K562 (cell line): ENCODE data around the gene FKBP7. TPM values are rescaled to one million over a fixed set of nuclear protein-coding genes. Genes with fewer than 3 reads are reported as not detected.

Experiments
- ATAC-seq: fragments of 200-7000 bp; cut with Tn5 transposase; 3 replicates; pipeline ENCODE4 v1.9.1; 2020; ENCODE audit warnings: moderate library complexity
- BruUV-seq: library from RNA; stranded (reverse); fragments of 400-500 nt; replicated peaks from 2 replicates; lab custom pipeline; 2021; lab: Mats Ljungman, UMichigan
- CTCF ChIA-PET: fragments of 300-600 bp; formaldehyde crosslinking; extraction: SDS; loops from one replicate; lab custom pipeline; 2021; ENCODE audit warnings: low intra/inter-chr PET ratio; lab: Yijun Ruan, JAX
- POLR2A ChIA-PET: fragments of 300-600, 350-650 bp; sonication (Branson Sonifier 250); formaldehyde crosslinking; extraction: SDS; loops from one replicate; lab custom pipeline; 2021; ENCODE audit warnings: antibody characterized with exemption, inconsistent platforms; lab: Yijun Ruan, JAX
- DNase-seq, 4 experiments: peaks; one replicate each; pipeline versions ENCODE4 v3.0.0 to v3.0.0-alpha.2; 2011 to 2018; ENCODE audit warnings: low spot score in 3 of 4, mixed read lengths in 3 of 4; ENCODE audit errors: extremely low read depth in 1 of 4
- FAIRE-seq: peaks from 2 replicates; lab custom pipeline; 2011; peaks lifted over from hg19 to GRCh38; lab: Jason Lieb, UNC
- H2AFZ ChIP-seq: 2 replicates; pipeline ENCODE4 v1.6.0; 2011; ENCODE audit warnings: low read depth, low read length, control low read depth, inconsistent platforms
- H3K27ac ChIP-seq: fragments of 200-600 bp; 3 replicates; pipeline ENCODE4 v1.8.0; 2011; ENCODE audit warnings: low read depth, mild to moderate bottlenecking, control low read depth, inconsistent platforms, low read length, moderate library complexity, mixed read lengths; ENCODE audit errors: extremely low read depth
- H3K27me3 ChIP-seq, 2 experiments: fragments of 300-600 bp in 1 of 2; 2 replicates in 1 of 2; 3 replicates in 1 of 2; pipeline versions ENCODE4 v1.6.0 to v1.8.0; 2011; ENCODE audit warnings: inconsistent platforms in 2 of 2, low read length in 2 of 2, mild to moderate bottlenecking in 1 of 2, mixed read lengths in 1 of 2, moderate library complexity in 1 of 2; ENCODE audit not compliant: control insufficient read depth in 2 of 2, insufficient read depth in 2 of 2
- H3K36me3 ChIP-seq: fragments of 300-600 bp; 3 replicates; pipeline ENCODE4 v1.8.0; 2011; ENCODE audit warnings: mild to moderate bottlenecking, low read length, inconsistent platforms; ENCODE audit not compliant: control insufficient read depth, insufficient read depth
- H3K4me1 ChIP-seq, 2 experiments: fragments of 200-600 bp in 1 of 2; replicated peaks in 1 of 2; 2 replicates in 1 of 2; 3 replicates in 1 of 2; pipeline versions ENCODE4 v1.5.1 to v1.8.0; 2011; ENCODE audit warnings: inconsistent platforms in 2 of 2, low read length in 2 of 2, mild to moderate bottlenecking in 1 of 2, mixed read lengths in 1 of 2, moderate library complexity in 1 of 2; ENCODE audit not compliant: control insufficient read depth in 2 of 2, insufficient read depth in 2 of 2
- H3K4me2 ChIP-seq: 2 replicates; pipeline ENCODE4 v1.6.1; 2011; ENCODE audit warnings: low read length, control low read depth, inconsistent platforms, mixed read lengths; ENCODE audit not compliant: insufficient read depth
- H3K4me3 ChIP-seq: fragments of 200-600 bp; sonication (generic), shearing (Covaris generic); 2 replicates; pipeline ENCODE4 v1.5.1; 2016; ENCODE audit warnings: control low read depth, inconsistent platforms
- H3K79me2 ChIP-seq: fragments of 200-600 bp; 3 replicates; pipeline ENCODE4 v1.8.0; 2011; ENCODE audit warnings: low read length, inconsistent platforms; ENCODE audit not compliant: control insufficient read depth, insufficient read depth
- H3K9ac ChIP-seq, 2 experiments: 2 replicates each; pipeline versions ENCODE4 v1.6.0 to v1.6.1; 2011; ENCODE audit warnings: low read depth in 2 of 2, low read length in 2 of 2, control low read depth in 1 of 2, inconsistent platforms in 1 of 2, mild to moderate bottlenecking in 1 of 2, mixed read lengths in 1 of 2; ENCODE audit not compliant: insufficient read depth in 1 of 2
- H3K9me1 ChIP-seq: one replicate; pipeline ENCODE4 v1.6.0; 2011; ENCODE audit warnings: inconsistent platforms, mild to moderate bottlenecking, low read length, moderate library complexity; ENCODE audit not compliant: control insufficient read depth, insufficient read depth
- H3K9me3 ChIP-seq: replicated peaks from 2 replicates; pipeline ENCODE4 v1.5.1; 2011; ENCODE audit warnings: low read depth, low read length, inconsistent platforms; ENCODE audit not compliant: control insufficient read depth, insufficient read depth
- H4K20me1 ChIP-seq: replicated peaks from 2 replicates; pipeline ENCODE4 v1.6.1; 2011; ENCODE audit warnings: low read length, inconsistent platforms, mixed read lengths; ENCODE audit not compliant: control insufficient read depth, insufficient read depth
- WGBS: fragments of 100-300 bp; shearing (Covaris generic); methylation state at CpG from one replicate; pipeline ENCODE4 v1.1.6; 2016; ENCODE audit warnings: low coverage, mixed read lengths; ENCODE audit not compliant: insufficient coverage; ENCODE audit errors: missing lambda C conversion rate; 5-methylcytosine and 5-hydroxymethylcytosine counted together
- in situ Hi-C: fragments of 300-500 bp; cut with MboI; formaldehyde crosslinking; loops from 4 replicates; pipeline ENCODE4 v1.15.0; 2018; ENCODE audit warnings: inconsistent platforms, mixed read lengths
- intact Hi-C: fragments of 100-400 bp; cut with micrococcal nuclease; formaldehyde crosslinking; loops from 2 replicates; pipeline ENCODE4 v1.14.2; 2022
- polyA plus RNA-seq, 8 experiments: library from polyadenylated mRNA; depleted of rRNA in 4 of 8; stranded (reverse) in 5 of 8; unstranded in 3 of 8; fragments of >200 nt; fragmentation: Nextera tagmentation in 2 of 8; fragmentation: Illumina TruSeq in 1 of 8; extraction: Ambion mirVana in 2 of 8; extraction: Trizol in 1 of 8; gene quantifications; 2 replicates each; pipeline versions ENCODE4 v1.2.1 to v1.2.3, GENCODE V29; 2011 to 2014; ENCODE audit warnings: inconsistent platforms in 1 of 8, missing spikeins in 1 of 8
- total RNA-seq, 7 experiments: library from RNA; depleted of rRNA in 6 of 7; stranded (reverse); fragments of >200 nt in 6 of 7; fragmentation: Illumina TruSeq in 2 of 7; extraction: Trizol in 2 of 7; gene quantifications; 2 replicates each; pipeline versions ENCODE4 v1.2.1 to v1.2.3, GENCODE V29; 2011 to 2021; ENCODE audit warnings: low replicate concordance in 1 of 7
- TF ChIP-seq, protein P1 (sequence below), 2 experiments: fragments of 450-650 bp; IDR thresholded peaks; 2 replicates each; pipeline ENCODE4 v1.6.1; 2016; ENCODE audit warnings: mild to moderate bottlenecking in 2 of 2, borderline replicate concordance in 1 of 2, low read depth in 1 of 2, moderate library complexity in 1 of 2

The FKBP7 gene
- total and polyA plus RNA-seq, 9 of the 15 experiments (the other 6 are each of a cell fraction or from before 2014, with no cell fraction given): 6.1 to 23.2 (median 19.0) TPM

DNA sequence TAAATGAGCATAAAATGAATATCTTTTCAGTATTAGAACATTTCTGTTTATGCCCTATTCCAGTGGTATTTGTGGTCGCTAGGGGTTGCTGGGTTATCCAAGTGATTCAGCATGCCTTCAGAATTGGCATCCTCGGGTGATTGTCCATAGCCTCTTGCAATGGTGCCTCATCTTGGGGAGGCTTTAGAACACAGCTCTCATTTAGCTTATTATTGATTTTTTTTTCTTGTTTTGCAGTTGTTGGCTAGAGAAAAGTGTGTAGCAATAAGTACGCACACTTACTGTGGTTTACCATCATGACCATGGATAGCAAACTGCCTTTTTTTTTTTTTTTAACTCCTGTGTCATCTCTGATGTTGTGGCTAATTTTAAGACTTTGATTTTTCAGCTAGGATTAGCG is 35.5 kb upstream of the FKBP7 start:
- no peaks in the 10 kb centered on the region for H3K4me1 ChIP-seq
- no peak overlapping the region for H3K4me3 ChIP-seq
- H3K9me3 ChIP-seq: no peaks in the 10 kb centered on the region
- TF ChIP-seq, protein P1, sequence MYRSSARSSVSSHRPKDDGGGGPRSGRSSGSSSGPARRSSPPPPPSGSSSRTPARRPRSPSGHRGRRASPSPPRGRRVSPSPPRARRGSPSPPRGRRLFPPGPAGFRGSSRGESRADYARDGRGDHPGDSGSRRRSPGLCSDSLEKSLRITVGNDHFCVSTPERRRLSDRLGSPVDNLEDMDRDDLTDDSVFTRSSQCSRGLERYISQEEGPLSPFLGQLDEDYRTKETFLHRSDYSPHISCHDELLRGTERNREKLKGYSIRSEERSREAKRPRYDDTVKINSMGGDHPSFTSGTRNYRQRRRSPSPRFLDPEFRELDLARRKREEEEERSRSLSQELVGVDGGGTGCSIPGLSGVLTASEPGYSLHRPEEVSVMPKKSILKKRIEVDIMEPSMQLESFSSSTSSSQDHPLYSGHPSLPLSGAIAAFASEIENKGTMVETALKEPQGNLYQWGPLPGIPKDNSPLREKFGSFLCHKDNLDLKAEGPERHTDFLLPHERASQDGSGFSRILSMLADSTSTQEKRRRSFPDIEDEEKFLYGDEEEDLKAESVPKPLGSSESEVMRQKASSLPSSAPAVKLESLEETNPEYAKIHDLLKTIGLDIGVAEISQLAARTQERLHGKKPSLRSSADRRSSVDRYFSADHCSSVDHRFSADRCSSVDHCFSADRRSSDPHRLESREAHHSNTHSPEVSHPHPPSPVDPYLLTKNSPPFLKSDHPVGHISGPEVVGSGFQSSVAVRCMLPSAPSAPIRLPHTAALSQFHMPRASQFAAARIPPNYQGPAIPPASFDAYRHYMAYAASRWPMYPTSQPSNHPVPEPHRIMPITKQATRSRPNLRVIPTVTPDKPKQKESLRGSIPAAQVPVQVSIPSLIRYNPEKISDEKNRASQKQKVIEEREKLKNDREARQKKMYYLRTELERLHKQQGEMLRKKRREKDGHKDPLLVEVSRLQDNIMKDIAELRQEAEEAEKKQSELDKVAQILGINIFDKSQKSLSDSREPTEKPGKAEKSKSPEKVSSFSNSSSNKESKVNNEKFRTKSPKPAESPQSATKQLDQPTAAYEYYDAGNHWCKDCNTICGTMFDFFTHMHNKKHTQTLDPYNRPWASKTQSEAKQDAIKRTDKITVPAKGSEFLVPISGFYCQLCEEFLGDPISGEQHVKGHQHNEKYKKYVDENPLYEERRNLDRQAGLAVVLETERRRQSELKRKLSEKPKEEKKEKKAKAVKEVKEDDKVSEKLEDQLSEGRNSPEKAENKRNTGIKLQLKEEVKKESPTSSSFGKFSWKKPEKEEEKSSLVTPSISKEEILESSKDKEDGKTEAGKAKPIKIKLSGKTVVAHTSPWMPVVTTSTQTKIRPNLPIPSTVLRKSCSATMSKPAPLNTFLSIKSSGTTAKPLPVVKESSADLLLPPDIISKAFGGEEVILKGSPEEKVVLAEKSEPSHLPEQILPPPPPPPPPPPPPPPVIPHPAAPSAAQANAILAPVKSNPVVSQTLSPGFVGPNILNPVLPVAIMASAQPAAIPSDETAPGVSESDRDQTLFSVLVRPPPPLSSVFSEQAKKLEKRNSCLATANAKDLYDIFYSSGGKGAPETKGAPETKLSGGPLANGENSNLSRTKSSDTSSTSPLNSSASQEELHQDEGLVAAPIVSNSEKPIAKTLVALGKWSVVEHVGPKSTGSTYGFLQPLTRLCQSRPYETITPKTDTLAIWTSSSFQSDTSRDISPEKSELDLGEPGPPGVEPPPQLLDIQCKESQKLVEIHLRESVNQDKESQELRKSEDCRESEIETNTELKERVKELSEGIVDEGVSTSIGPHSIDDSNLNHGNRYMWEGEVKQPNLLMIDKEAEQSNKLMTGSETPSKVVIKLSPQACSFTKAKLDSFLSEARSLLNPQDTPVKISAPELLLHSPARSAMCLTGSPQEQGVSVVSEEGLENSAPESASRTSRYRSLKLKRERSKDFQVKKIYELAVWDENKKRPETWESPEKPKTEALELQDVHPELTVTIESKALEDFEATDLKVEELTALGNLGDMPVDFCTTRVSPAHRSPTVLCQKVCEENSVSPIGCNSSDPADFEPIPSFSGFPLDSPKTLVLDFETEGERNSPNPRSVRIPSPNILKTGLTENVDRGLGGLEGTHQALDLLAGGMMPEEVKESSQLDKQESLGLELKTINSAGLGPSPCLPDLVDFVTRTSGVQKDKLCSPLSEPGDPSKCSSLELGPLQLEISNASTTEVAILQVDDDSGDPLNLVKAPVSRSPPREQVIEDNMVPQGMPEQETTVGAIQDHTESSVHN (IDR thresholded peaks at IDR 0.05; ENCODE audit: borderline replicate concordance in 1 of 2, low read depth in 1 of 2): no peak
- no peak overlapping the region for H3K27ac ChIP-seq
- H2AFZ ChIP-seq: no peak overlapping the region
- intact Hi-C loops (no loop called here), in situ Hi-C loops (no loop called here)
- ChIA-PET CTCF (interaction anchor here (0.6 kb wide), 1 partner anchor 1121 kb away, joined by 3 read pairs; no protein-coding TSS in a partner anchor), POLR2A (no interaction called here)
- 85% methylated on average over 4 of the region's 4 CpGs for WGBS
- no peaks in the 10 kb centered on the region for H3K27me3 ChIP-seq
- no peak overlapping the region for H3K4me2 ChIP-seq
- no peaks in the 10 kb centered on the region; the same call in 2 of the 3 replicates for H3K36me3 ChIP-seq
- H3K9ac ChIP-seq: no peak overlapping the region
- no TSS peak for BruUV-seq
- no peaks in the 10 kb centered on the region for H3K79me2 ChIP-seq
- FAIRE-seq (no peak), ATAC-seq (no peak), DNase-seq (no peak)
- H3K9me1 ChIP-seq: no peaks in the 10 kb centered on the region
- H4K20me1 ChIP-seq: no peaks in the 10 kb centered on the region
